SJSA1 (cell line): ENCODE data around the gene AQR. TPM values are rescaled to one million over a fixed set of nuclear protein-coding genes. Genes with fewer than 3 reads are reported as not detected.
"Not testable (repeated sequence)": the region's sequence is repeated elsewhere in the genome, so short reads cannot be mapped to it uniquely, and the experiment has no call there.

Experiments used
- DNase-seq, 2 experiments: peaks; one replicate each; pipeline ENCODE4 v3.0.0-alpha.2; 2015 to 2020; ENCODE audit warnings: low spot score in 2 of 2, low read depth in 1 of 2
- H3K27ac ChIP-seq: fragments of 250-450 bp; sonication (Bioruptor Pico); 2 replicates; pipeline ENCODE4 v1.5.1; 2020; ENCODE audit warnings: mild to moderate bottlenecking, moderate library complexity
- H3K27me3 ChIP-seq: fragments of 250-450 bp; sonication (Bioruptor Pico); replicated peaks from 2 replicates; pipeline ENCODE4 v1.5.1; 2020; ENCODE audit warnings: mild to moderate bottlenecking, moderate library complexity
- H3K36me3 ChIP-seq: fragments of 250-450 bp; sonication (Bioruptor Pico); 2 replicates; pipeline ENCODE4 v1.5.1; 2020; ENCODE audit warnings: mild to moderate bottlenecking
- H3K4me1 ChIP-seq: fragments of 250-450 bp; sonication (Bioruptor Pico); replicated peaks from 2 replicates; pipeline ENCODE4 v1.6.1; 2021; ENCODE audit warnings: mild to moderate bottlenecking
- H3K4me3 ChIP-seq: fragments of 250-450 bp; sonication (Bioruptor Pico); 2 replicates; pipeline ENCODE4 v1.5.1; 2020; ENCODE audit warnings: mild to moderate bottlenecking
- H3K9me3 ChIP-seq: fragments of 250-450 bp; sonication (Bioruptor Pico); replicated peaks from 2 replicates; pipeline ENCODE4 v1.5.1; 2020; ENCODE audit warnings: mild to moderate bottlenecking
- total RNA-seq: library from RNA; depleted of rRNA; stranded (reverse); fragments of >200 nt; shearing (Covaris generic); gene quantifications from 2 replicates; pipeline ENCODE4 v1.2.3, GENCODE V29; 2014

AQR gene
- total RNA-seq, 1 experiment from 2014 or later, result 27.9 TPM

- H3K4me3 ChIP-seq, result not testable (repeated sequence)
These were observed 26.3 kb downstream of the AQR start for GRCh38 chr15:34943264-34943663.

GRCh38 chr15:34942363-34942762, 27.2 kb downstream of the AQR start:
- no peak for DNase-seq
- no peaks in the 10 kb centered on the region; the same call in 1 of the 2 replicates for H3K27me3 ChIP-seq
- H3K9me3 ChIP-seq, result no peaks in the 10 kb centered on the region; the same call in 1 of the 2 replicates
- no peaks in the 10 kb centered on the region for H3K4me1 ChIP-seq
- no peak overlapping the region for H3K27ac ChIP-seq
- peaks cover 58% of the 10 kb centered on the region for H3K36me3 ChIP-seq
- H3K4me3 ChIP-seq, result no peak overlapping the region

More at GRCh38 chr15:34943264-34943663, 26.3 kb downstream of the AQR start:
- H3K27me3 ChIP-seq, H3K4me1 ChIP-seq, H3K27ac ChIP-seq, H3K9me3 ChIP-seq, DNase-seq: not testable (repeated sequence)
- H3K36me3 ChIP-seq, result peaks cover 59% of the 10 kb centered on the region

GRCh38 chr15:34941831-34942230, 27.7 kb downstream of the AQR start:
- Histone ChIP-seq H3K9me3 (no peaks in the 10 kb centered on the region; the same call in 1 of the 2 replicates), H3K27me3 (no peaks in the 10 kb centered on the region; the same call in 1 of the 2 replicates), H3K4me3 (no peak overlapping the region), H3K36me3 (peaks cover 61% of the 10 kb centered on the region), H3K27ac (no peak overlapping the region), H3K4me1 (no peaks in the 10 kb centered on the region)
- no peak for DNase-seq

GRCh38 chr15:34941185-34941698, 28.3 kb downstream of the AQR start:
- peaks cover 62% of the 10 kb centered on the region for H3K36me3 ChIP-seq
- DNase-seq, result no peak
- no peaks in the 10 kb centered on the region; the same call in 1 of the 2 replicates for H3K27me3 ChIP-seq
- H3K4me1 ChIP-seq, result no peaks in the 10 kb centered on the region
- H3K9me3 ChIP-seq, result no peaks in the 10 kb centered on the region; the same call in 1 of the 2 replicates
- H3K4me3 ChIP-seq, result no peak overlapping the region
- no peak overlapping the region for H3K27ac ChIP-seq

GRCh38 chr15:34933432-34933975, 36.0 kb downstream of the AQR start:
- no peaks in the 10 kb centered on the region for H3K4me1 ChIP-seq
- no peak for DNase-seq
- H3K4me3 ChIP-seq, result no peak overlapping the region
- no peak overlapping the region for H3K27ac ChIP-seq
- H3K27me3 ChIP-seq, result no peaks in the 10 kb centered on the region
- H3K9me3 ChIP-seq, result no peaks in the 10 kb centered on the region
- peaks cover 65% of the 10 kb centered on the region for H3K36me3 ChIP-seq

- H3K4me1 ChIP-seq, H3K9me3 ChIP-seq, H3K4me3 ChIP-seq, H3K27me3 ChIP-seq, H3K27ac ChIP-seq, DNase-seq: not testable (repeated sequence)
- H3K36me3 ChIP-seq, result peaks cover 59% of the 10 kb centered on the region
These were observed 41.2 kb downstream of the AQR start for GRCh38 chr15:34928349-34928748.

- peaks cover 7% of the 10 kb centered on the region for H3K4me1 ChIP-seq
- peak in 1 of 2 experiments; percentile 43 for DNase-seq
- H3K27me3 ChIP-seq, result no peaks in the 10 kb centered on the region
- H3K27ac ChIP-seq, result peak overlapping the region; percentile 42
- no peak overlapping the region for H3K4me3 ChIP-seq
- H3K36me3 ChIP-seq, result peaks cover 62% of the 10 kb centered on the region
- H3K9me3 ChIP-seq, result no peaks in the 10 kb centered on the region
These were observed 41.8 kb downstream of the AQR start for GRCh38 chr15:34927726-34928125.

- no peak overlapping the region for H3K27ac ChIP-seq
- peaks cover 63% of the 10 kb centered on the region for H3K36me3 ChIP-seq
- H3K9me3 ChIP-seq, result no peaks in the 10 kb centered on the region
- no peaks in the 10 kb centered on the region for H3K27me3 ChIP-seq
- no peak overlapping the region for H3K4me3 ChIP-seq
- no peak for DNase-seq
- peaks cover under 1% of the 10 kb centered on the region; the same call in 1 of the 2 replicates for H3K4me1 ChIP-seq
These were observed 55.2 kb downstream of the AQR start for GRCh38 chr15:34914317-34914716.

- DNase-seq, result no peak
- H3K27me3 ChIP-seq, result no peaks in the 10 kb centered on the region
- H3K9me3 ChIP-seq, result no peaks in the 10 kb centered on the region
- H3K27ac ChIP-seq, result no peak overlapping the region
- H3K4me1 ChIP-seq, result peaks cover 12% of the 10 kb centered on the region
- H3K36me3 ChIP-seq, result peaks cover 62% of the 10 kb centered on the region
- no peak overlapping the region for H3K4me3 ChIP-seq
These were observed 64.5 kb downstream of the AQR start for GRCh38 chr15:34905047-34905446.

GRCh38 chr15:34904527-34904926, 65.0 kb downstream of the AQR start:
- Histone ChIP-seq H3K4me3 (no peak overlapping the region), H3K27ac (no peak overlapping the region), H3K4me1 (peaks cover 12% of the 10 kb centered on the region)

GRCh38 chr15:34900748-34901147, 68.8 kb downstream of the AQR start:
- Histone ChIP-seq H3K27ac (no peak overlapping the region), H3K27me3 (no peaks in the 10 kb centered on the region), H3K4me3 (no peak overlapping the region), H3K36me3 (peaks cover 49% of the 10 kb centered on the region), H3K4me1 (no peaks in the 10 kb centered on the region), H3K9me3 (no peaks in the 10 kb centered on the region)
- no peak for DNase-seq

More at GRCh38 chr15:34904527-34904926, 65.0 kb downstream of the AQR start:
- Histone ChIP-seq H3K36me3 (peaks cover 61% of the 10 kb centered on the region), H3K9me3 (no peaks in the 10 kb centered on the region), H3K27me3 (no peaks in the 10 kb centered on the region)
- no peak for DNase-seq

- Histone ChIP-seq H3K27me3 (no peaks in the 10 kb centered on the region), H3K36me3 (peaks cover 63% of the 10 kb centered on the region), H3K9me3 (no peaks in the 10 kb centered on the region; the same call in 1 of the 2 replicates), H3K4me1 (peaks cover 2% of the 10 kb centered on the region; the same call in 1 of the 2 replicates), H3K27ac (no peak overlapping the region), H3K4me3 (no peak overlapping the region)
- no peak for DNase-seq
These were observed 73.4 kb downstream of the AQR start for GRCh38 chr15:34896183-34896582.

- no peak overlapping the region for H3K27ac ChIP-seq
- H3K9me3 ChIP-seq, result no peaks in the 10 kb centered on the region; the same call in 1 of the 2 replicates
- H3K36me3 ChIP-seq, result peaks cover 60% of the 10 kb centered on the region
- no peak overlapping the region for H3K4me3 ChIP-seq
- no peak for DNase-seq
- no peaks in the 10 kb centered on the region for H3K27me3 ChIP-seq
- peaks cover 16% of the 10 kb centered on the region for H3K4me1 ChIP-seq
These were observed 75.6 kb downstream of the AQR start for GRCh38 chr15:34893967-34894366.

GRCh38 chr15:34892963-34893591, 76.5 kb downstream of the AQR start:
- peaks cover 16% of the 10 kb centered on the region for H3K4me1 ChIP-seq
- H3K4me3 ChIP-seq, result no peak overlapping the region
- DNase-seq, result no peak
- H3K9me3 ChIP-seq, result no peaks in the 10 kb centered on the region; the same call in 1 of the 2 replicates
- no peak overlapping the region for H3K27ac ChIP-seq
- peaks cover 61% of the 10 kb centered on the region for H3K36me3 ChIP-seq
- H3K27me3 ChIP-seq, result no peaks in the 10 kb centered on the region
